H1 (cell line): ENCODE measurements around the gene NR2F6.

Source experiments
- CREB1 ChIP-seq: IDR thresholded peaks from 2 replicates; pipeline ENCODE4 v1.6.1; 2012; ENCODE audit warnings: inconsistent platforms
- CTCF ChIP-seq, 3 experiments: IDR thresholded peaks; 1 replicate in 2 of 3; 2 replicates in 1 of 3; pipeline versions ENCODE4 v1.5.1 to v1.6.1; 2011; ENCODE audit warnings: low read length in 3 of 3, mild to moderate bottlenecking in 3 of 3, inconsistent platforms in 2 of 3, low read depth in 1 of 3, moderate library complexity in 1 of 3; ENCODE audit not compliant: insufficient read depth in 1 of 3; ENCODE audit errors: control extremely low read depth in 1 of 3
- GTF2F1 ChIP-seq: IDR thresholded peaks from 2 replicates; pipeline ENCODE4 v1.6.1; 2012; ENCODE audit warnings: low read depth, low read length, improper control_type of control experiment, borderline replicate concordance
- JUN ChIP-seq: IDR thresholded peaks from 2 replicates; pipeline ENCODE4 v1.6.1; 2011; ENCODE audit warnings: low read depth, mild to moderate bottlenecking, improper control_type of control experiment, low read length
- JUND ChIP-seq: IDR thresholded peaks from 2 replicates; pipeline ENCODE4 v1.6.1; 2011; ENCODE audit warnings: mild to moderate bottlenecking, improper control_type of control experiment, low read length
- POLR2AphosphoS5 ChIP-seq: IDR thresholded peaks from 2 replicates; pipeline ENCODE4 v1.6.1; 2011; ENCODE audit warnings: low read depth, low read length
- SIN3A ChIP-seq, 2 experiments: IDR thresholded peaks in 1 of 2; conservative IDR thresholded peaks in 1 of 2; 2 replicates each; pipeline ENCODE4 v1.6.1; 2011 to 2012; ENCODE audit warnings: low read length in 2 of 2, improper control_type of control experiment in 1 of 2, low read depth in 1 of 2, mild to moderate bottlenecking in 1 of 2
- SP2 ChIP-seq: IDR thresholded peaks from 2 replicates; pipeline ENCODE4 v1.6.1; 2012; ENCODE audit warnings: mild to moderate bottlenecking, low read length, inconsistent platforms
- TAF7 ChIP-seq: optimal IDR thresholded peaks from 2 replicates; pipeline ENCODE3; 2011; ENCODE audit warnings: low read depth, mild to moderate bottlenecking, inconsistent platforms, low read length, moderate library complexity, borderline replicate concordance

GRCh38 chr19:17279436-17279835 lies 33.7 kb upstream of the NR2F6 start:
- TF ChIP-seq TAF7 (no peak), CTCF (IDR thresholded peaks at IDR 0.05; ENCODE audit: control extremely low read depth in 1 of 3, insufficient read depth in 1 of 3, low read depth in 1 of 3, low read length in 3 of 3) (no peak), SP2 (no peak), SIN3A (conservative IDR thresholded peaks at IDR 0.05 in 1 of 2, IDR thresholded peaks at IDR 0.05 in 1 of 2; ENCODE audit: low read depth in 1 of 2, low read length in 2 of 2) (no peak), JUN (no peak), CREB1 (no peak), JUND (no peak), POLR2AphosphoS5 (no peak), GTF2F1 (no peak)
